Osteoblast (primary cell): ENCODE measurements around the gene CLEC18B. TPM values are rescaled to one million over a fixed set of nuclear protein-coding genes. Genes with fewer than 3 reads are reported as not detected.
"Not testable (repeated sequence)": the region's sequence is repeated elsewhere in the genome, so short reads cannot be mapped to it uniquely, and the experiment has no call there.

Source experiments
- DNase-seq: peaks from one replicate; pipeline ENCODE4 v3.0.0; 2011; ENCODE audit warnings: low spot score, mixed read lengths; ENCODE audit not compliant: insufficient read length; ENCODE audit errors: missing footprints
- H2AFZ ChIP-seq: 2 replicates; pipeline ENCODE4 v1.6.0; 2011; ENCODE audit warnings: mild to moderate bottlenecking, low read length
- H3K27ac ChIP-seq: 2 replicates; pipeline ENCODE4 v1.5.1; 2011; ENCODE audit warnings: mild to moderate bottlenecking, low read depth, low read length, moderate library complexity
- H3K27me3 ChIP-seq: 2 replicates; pipeline ENCODE4 v1.6.0; 2012; ENCODE audit warnings: mild to moderate bottlenecking, control low read depth, inconsistent platforms, low read length, moderate library complexity; ENCODE audit not compliant: insufficient read depth
- H3K36me3 ChIP-seq: 2 replicates; pipeline ENCODE4 v1.5.1; 2011; ENCODE audit warnings: mild to moderate bottlenecking, low read length, control low read depth, moderate library complexity; ENCODE audit not compliant: insufficient read depth
- H3K4me1 ChIP-seq: 2 replicates; pipeline ENCODE4 v1.5.1; 2011; ENCODE audit warnings: mild to moderate bottlenecking, low read length, control low read depth, moderate library complexity; ENCODE audit not compliant: insufficient read depth
- H3K4me2 ChIP-seq: 2 replicates; pipeline ENCODE4 v1.6.0; 2011; ENCODE audit warnings: mild to moderate bottlenecking, low read length; ENCODE audit not compliant: insufficient read depth
- H3K4me3 ChIP-seq: fragments of 200-600 bp; sonication (generic); 3 replicates; pipeline ENCODE4 v1.5.1; 2012; ENCODE audit warnings: mild to moderate bottlenecking, low read length, inconsistent platforms; ENCODE audit not compliant: insufficient read depth
- H3K79me2 ChIP-seq: 2 replicates; pipeline ENCODE4 v1.6.0; 2012; ENCODE audit warnings: mild to moderate bottlenecking, low read length, control low read depth, inconsistent platforms; ENCODE audit not compliant: insufficient read depth
- H3K9me3 ChIP-seq: 2 replicates; pipeline ENCODE4 v1.5.1; 2011; ENCODE audit warnings: low read depth, low read length, control low read depth
- H4K20me1 ChIP-seq: 2 replicates; pipeline ENCODE4 v1.6.0; 2012; ENCODE audit warnings: mild to moderate bottlenecking, low read length, control low read depth; ENCODE audit not compliant: insufficient read depth
- total RNA-seq: library from RNA; depleted of rRNA; stranded (reverse); fragments of >200 nt; gene quantifications from 2 replicates; pipeline ENCODE4 v1.2.3, GENCODE V29; 2012

CLEC18B gene
- total RNA-seq, 1 donor = 0.72 TPM

DNA sequence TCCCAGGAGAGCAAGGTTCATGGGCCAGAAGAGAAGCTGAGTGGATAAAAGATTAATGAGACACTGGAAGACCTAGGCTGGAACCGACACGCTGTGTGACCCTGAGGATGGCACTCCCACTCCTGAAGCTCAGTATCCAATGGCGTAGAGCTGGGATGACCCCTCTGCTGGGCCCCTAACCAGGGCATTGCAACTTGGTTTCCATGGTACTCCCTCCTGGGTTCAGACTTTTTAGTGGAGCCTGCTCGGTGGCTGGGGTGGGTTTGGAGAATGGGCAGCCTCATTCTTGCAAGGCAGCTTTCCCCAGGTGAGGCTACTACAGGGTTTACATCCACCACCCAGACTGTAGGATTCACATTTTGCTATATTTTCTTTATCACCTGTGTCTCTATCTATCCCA, 2.4 kb upstream of the CLEC18B start:
- not testable (repeated sequence) for DNase-seq, H4K20me1 ChIP-seq, H3K27me3 ChIP-seq, H3K79me2 ChIP-seq, H3K36me3 ChIP-seq, H3K4me2 ChIP-seq, H3K9me3 ChIP-seq, H3K27ac ChIP-seq, H2AFZ ChIP-seq, H3K4me1 ChIP-seq, H3K4me3 ChIP-seq

DNA sequence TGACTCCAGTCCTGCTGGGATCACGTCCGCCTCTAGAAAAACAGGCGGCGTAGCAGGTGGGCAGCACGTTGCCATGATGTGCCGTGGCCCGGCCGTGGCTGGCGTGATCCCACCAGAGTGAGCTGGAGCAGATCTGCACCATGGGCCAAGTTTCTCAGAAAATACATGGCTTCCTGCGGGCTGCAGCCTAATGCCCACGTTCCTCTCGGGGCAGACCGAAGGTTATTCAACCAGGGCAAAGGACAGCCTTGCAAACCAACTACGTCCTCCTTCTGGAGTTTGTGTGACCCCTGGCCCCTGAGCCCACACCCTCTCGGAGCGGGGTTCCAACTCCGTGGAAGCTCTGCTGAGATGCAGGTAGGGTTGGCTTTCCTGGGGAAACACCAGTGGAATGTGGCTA, 808 bp upstream of the CLEC18B start:
- H3K27me3 ChIP-seq, H3K9me3 ChIP-seq, H3K4me2 ChIP-seq, DNase-seq, H4K20me1 ChIP-seq, H3K36me3 ChIP-seq, H3K79me2 ChIP-seq, H3K27ac ChIP-seq, H2AFZ ChIP-seq, H3K4me1 ChIP-seq, H3K4me3 ChIP-seq: not testable (repeated sequence)

DNA sequence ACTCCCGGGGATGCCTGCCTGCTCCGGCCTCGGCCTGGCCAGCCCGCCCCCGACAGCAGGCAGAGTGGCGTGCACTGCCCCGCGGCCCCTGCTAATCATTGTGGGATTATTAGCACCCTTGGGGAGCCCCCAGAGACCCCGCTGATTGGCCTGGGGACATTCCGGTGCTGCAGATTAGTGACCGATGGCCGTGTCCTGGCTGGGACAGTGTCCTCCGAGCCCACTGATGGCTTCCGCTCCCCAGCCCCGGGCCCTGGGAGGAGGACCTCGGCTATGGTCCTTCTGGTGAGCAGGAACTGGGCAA, 156 bp upstream of the CLEC18B start:
- H3K27me3 ChIP-seq, H3K4me3 ChIP-seq, H3K79me2 ChIP-seq, H2AFZ ChIP-seq, H3K27ac ChIP-seq, H3K9me3 ChIP-seq, H3K4me2 ChIP-seq, H3K4me1 ChIP-seq, H3K36me3 ChIP-seq, DNase-seq, H4K20me1 ChIP-seq: not testable (repeated sequence)

DNA sequence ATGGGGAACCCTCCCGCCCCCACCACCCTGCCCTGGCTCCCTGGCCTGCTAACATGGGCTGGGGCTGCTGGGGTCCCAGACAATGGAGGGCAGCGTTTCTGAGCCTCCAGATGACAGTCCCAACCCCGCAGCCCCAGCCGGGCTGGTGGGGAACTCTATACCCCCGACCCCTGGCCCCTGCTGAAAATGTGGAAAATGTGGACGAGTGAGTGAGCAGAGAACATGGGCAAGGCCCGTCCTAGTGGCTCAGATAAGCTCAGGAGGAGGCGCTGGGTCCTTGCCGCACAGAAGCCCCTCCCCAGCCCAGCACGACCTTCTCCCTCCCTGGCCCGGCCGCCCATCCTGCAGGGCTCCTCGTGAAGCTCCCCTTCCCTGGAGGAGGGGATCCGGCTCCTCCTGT, 1.5 kb downstream of the CLEC18B start:
- H3K27ac ChIP-seq, H3K79me2 ChIP-seq, H4K20me1 ChIP-seq, H3K4me3 ChIP-seq, H3K36me3 ChIP-seq, H3K4me1 ChIP-seq, H3K27me3 ChIP-seq, DNase-seq, H3K4me2 ChIP-seq, H3K9me3 ChIP-seq, H2AFZ ChIP-seq: not testable (repeated sequence)

DNA sequence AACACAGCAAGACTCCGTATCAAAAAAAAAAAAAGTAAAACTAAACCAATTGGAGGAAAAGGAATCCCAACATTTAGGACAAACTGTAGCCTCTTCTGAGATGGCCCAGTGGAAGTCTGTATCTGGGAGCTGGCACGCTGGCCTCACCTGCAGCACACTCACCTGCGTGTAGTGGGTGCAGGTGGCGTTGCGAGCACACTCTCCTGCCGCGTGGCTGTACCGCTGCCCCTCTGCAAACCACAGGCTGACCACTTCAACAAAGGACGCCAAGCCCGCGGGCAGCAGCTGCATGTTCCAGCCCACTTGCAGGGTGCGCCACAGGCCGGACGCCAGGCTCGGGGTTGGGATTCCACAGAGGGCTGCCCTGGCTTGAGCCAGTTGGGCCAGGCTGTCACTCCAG, 3.4 kb downstream of the CLEC18B start:
- not testable (repeated sequence) for DNase-seq, H4K20me1 ChIP-seq, H3K27me3 ChIP-seq, H3K36me3 ChIP-seq, H3K27ac ChIP-seq, H3K4me3 ChIP-seq, H3K4me1 ChIP-seq, H3K9me3 ChIP-seq, H3K79me2 ChIP-seq, H3K4me2 ChIP-seq, H2AFZ ChIP-seq

DNA sequence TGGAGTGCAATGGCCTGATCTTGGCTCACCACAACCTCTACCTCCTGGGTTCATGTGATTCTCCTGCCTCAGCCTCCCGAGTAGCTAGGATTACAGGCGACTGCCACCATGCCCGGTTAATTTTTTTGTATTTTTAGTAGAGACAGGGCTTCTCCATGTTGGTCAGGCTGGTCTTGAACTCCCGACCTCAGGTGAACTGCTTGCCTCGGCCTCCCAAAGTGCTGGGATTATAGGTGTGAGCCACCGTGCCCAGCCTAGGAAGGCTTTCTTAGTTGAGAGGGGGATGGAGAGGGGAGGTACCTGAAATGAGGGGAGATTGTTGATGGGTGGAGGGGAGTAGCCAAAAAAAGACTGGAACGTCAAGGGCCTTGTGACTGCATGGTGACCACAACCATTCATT, 7.4 kb downstream of the CLEC18B start:
- not testable (repeated sequence) for H3K36me3 ChIP-seq, H3K4me1 ChIP-seq, H3K9me3 ChIP-seq, DNase-seq, H4K20me1 ChIP-seq, H3K79me2 ChIP-seq, H2AFZ ChIP-seq, H3K4me3 ChIP-seq, H3K4me2 ChIP-seq, H3K27me3 ChIP-seq, H3K27ac ChIP-seq

DNA sequence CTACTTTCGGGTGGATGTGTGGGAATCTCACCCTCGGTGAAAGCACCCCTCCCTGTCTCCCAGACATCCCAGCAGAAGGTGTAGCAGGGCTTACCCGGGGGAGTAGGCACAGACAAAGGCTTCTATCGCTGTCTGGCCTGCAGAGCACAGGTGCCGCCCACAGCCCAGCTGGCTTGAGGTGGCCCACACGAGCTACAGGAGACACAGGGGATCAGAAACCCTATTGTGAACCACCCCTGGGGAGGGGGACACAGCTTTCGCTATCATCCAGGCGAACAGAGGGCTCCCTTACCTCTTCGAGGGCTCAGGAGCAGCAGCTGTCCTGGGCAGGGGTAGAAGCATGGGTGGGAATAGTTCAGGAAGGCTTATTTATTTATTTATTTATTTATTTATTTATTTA, 7.8 kb downstream of the CLEC18B start:
- not testable (repeated sequence) for H3K4me3 ChIP-seq, H3K79me2 ChIP-seq, H3K36me3 ChIP-seq, H3K9me3 ChIP-seq, H3K4me2 ChIP-seq, H3K27me3 ChIP-seq, H4K20me1 ChIP-seq, H2AFZ ChIP-seq, H3K4me1 ChIP-seq, H3K27ac ChIP-seq, DNase-seq

DNA sequence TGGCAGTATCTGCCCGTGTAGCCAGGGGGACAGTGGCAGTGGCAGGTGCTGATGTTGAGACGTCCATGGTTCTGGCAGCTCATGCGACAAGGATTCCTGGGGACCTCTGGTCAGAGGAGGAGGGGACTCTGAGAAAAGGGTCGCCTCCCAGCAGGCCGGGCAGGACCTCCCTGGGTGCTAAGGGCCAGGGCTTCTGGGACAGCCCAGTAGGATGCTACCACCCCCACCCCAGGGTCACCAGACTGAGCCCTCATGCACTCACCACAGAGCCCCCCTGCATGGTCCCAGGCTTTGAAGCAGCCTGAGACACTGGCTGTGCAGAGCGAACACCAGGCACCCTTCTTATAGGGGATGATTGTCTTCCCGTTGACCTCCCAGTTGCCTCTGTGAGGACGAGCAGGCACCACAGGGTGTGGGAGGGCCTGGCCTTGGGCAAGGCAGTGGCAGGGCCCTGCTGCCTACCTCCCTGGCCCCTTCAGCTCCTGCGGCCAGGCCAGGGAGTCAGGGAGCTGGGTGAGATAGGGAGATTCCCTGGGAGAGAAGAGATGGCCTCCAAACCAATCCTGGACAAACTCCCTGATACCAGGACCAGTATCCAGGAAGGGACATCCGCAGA, 8.4 kb downstream of the CLEC18B start:
- not testable (repeated sequence) for H3K36me3 ChIP-seq, H4K20me1 ChIP-seq, H3K4me3 ChIP-seq, H3K27ac ChIP-seq, DNase-seq, H3K27me3 ChIP-seq, H3K4me2 ChIP-seq, H3K4me1 ChIP-seq, H3K79me2 ChIP-seq, H2AFZ ChIP-seq, H3K9me3 ChIP-seq

DNA sequence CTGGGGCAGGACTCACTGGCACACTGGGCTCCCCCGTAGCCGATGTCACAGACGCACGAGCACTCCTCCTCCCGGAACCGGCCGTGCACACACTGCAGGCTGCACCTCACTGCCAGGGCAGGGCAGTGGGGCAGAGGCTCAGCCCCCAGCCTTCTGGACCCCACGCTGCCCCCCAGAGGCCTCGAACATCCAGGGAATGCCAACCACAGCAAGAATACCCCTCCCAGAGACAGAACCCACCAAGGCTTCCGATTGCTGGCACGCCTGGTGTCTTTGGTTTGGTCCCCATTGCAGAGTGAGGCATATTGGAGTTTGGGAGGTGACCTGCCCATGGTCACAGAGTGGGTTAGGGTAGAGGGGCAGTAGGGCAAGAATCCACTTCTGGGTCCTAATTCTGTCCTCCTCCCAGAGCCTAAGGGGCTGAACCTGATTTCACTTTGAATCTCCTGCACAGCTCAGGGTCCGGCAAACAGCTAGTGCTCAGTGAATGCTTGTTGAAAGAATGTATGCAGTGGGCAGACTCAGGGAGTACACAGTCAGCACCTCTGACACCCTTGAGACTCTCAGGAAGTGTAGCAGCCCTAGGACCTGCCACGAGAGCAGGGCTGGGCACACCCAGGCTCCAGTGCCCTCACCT, 9.0 kb downstream of the CLEC18B start:
- H3K27ac ChIP-seq, H2AFZ ChIP-seq, H3K36me3 ChIP-seq: not testable (repeated sequence)

More for the DNA sequence above, 9.0 kb downstream of the CLEC18B start:
- not testable (repeated sequence) for H3K4me3 ChIP-seq, H3K27me3 ChIP-seq, DNase-seq, H3K4me1 ChIP-seq, H3K4me2 ChIP-seq, H4K20me1 ChIP-seq, H3K79me2 ChIP-seq, H3K9me3 ChIP-seq
